HG02588 (cell line): ENCODE results near the gene PLEKHA3.
"Not testable (repeated sequence)": the region's sequence is repeated elsewhere in the genome, so short reads cannot be mapped to it uniquely, and the experiment has no call there.

Source experiments
- ATAC-seq: cut with Tn5 transposase; IDR thresholded peaks from one replicate; pipeline ENCODE4 v1.9.1; 2021; ENCODE audit warnings: mild to moderate bottlenecking, moderate library complexity; ENCODE audit not compliant: unreplicated experiment

The PLEKHA3 gene

GRCh38 chr2:178522950-178523595 lies 42.8 kb downstream of the PLEKHA3 start:
- peak; percentile 93 for ATAC-seq

DNA sequence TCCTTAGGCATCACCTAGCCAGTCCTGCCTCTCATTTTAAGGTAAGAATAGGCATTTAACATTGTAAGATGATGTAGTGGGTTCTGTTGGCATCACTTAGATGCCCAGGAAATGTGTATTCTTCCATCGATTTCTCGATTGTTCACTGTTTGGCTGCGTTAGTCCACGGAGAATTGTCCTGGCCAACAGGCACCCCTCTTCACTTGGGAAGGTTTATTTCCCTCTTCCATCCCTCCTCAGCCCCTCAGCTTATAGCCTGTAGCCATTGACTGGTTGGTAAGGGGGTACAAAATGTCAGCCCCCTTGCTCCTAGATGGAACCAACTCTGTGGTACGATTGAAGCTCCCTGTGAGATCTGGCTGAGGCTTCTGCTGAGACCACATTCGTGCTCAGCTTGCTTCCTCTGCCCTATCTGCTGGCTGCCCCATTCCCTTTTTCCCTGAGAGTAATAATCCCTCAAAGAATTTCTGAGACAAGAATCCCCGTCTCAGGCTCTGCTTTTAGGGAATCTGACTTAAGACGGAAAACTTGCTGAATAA lies 43.4 kb downstream of the PLEKHA3 start:
- ATAC-seq: peak; percentile 5

GRCh38 chr2:178525010-178525409 lies 44.8 kb downstream of the PLEKHA3 start:
- ATAC-seq: not testable (repeated sequence)

GRCh38 chr2:178525460-178525859 lies 45.2 kb downstream of the PLEKHA3 start:
- ATAC-seq: not testable (repeated sequence)

DNA sequence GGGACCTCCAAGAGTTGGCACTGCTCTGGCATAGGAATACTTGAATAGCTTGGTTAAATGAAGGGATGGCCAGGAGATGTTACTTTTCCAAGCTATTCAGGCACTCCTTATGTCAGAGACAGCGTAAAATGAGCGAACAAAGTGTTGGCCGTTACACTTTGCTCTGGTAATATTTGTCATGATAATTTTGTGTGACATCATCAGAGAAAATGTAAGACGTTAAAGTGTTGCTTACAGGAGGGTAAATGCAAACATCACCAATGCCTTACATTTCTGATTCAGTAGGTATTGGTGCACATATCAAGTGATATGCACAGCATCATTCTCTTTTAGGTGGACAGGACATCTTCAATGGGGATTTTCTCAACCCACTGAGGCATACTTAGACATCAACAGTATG lies 46.0 kb downstream of the PLEKHA3 start:
- no peak for ATAC-seq

GRCh38 chr2:178527592-178527991 lies 47.3 kb downstream of the PLEKHA3 start:
- no peak for ATAC-seq

DNA sequence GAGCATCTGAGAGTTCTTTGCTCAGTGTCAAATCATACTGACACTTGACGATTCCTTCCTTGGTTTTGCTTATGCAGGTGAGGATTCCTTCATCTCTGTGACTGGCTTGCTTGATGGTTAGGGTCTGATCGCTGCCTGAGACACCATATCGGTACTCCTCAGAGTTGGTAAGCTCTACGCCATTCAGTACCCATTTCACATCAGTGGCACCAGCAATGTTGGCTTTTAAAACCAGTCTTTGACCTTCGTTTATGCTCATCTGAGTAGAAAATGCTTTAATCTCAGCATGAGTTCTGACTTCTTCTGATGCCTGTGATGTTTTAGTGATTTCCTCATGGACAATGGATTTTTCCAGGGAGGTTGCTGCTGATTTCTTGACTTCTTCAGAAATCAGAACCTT lies 48.4 kb downstream of the PLEKHA3 start:
- ATAC-seq: no peak

- ATAC-seq: no peak
Observed at GRCh38 chr2:178529194-178529593, 48.9 kb downstream of the PLEKHA3 start.

- ATAC-seq: no peak
Observed at GRCh38 chr2:178530131-178530530, 49.9 kb downstream of the PLEKHA3 start.

GRCh38 chr2:178530625-178531142 lies 50.4 kb downstream of the PLEKHA3 start:
- ATAC-seq: peak; percentile 98

- ATAC-seq: no peak
Observed at GRCh38 chr2:178531168-178531567, 50.9 kb downstream of the PLEKHA3 start.

DNA sequence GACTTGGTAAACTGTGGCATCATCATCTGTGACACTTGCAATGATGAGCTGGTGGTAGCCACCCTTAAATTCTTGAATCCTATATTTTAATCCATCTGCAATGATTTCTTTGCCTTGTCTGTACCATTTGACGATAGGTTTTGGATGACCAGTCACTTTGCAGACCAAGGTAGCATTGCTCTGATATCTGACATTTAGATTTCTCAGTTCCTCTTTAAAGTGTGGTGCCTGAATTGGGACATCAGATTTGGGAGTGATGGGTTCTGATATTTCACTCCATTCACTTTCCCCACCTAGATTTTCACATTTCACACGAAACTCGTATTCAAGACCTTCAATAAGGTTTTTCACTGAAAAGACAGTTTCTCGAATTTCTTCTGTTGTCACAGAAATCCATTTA lies 55.8 kb downstream of the PLEKHA3 start:
- no peak for ATAC-seq

GRCh38 chr2:178542161-178542560 lies 61.9 kb downstream of the PLEKHA3 start:
- no peak for ATAC-seq

DNA sequence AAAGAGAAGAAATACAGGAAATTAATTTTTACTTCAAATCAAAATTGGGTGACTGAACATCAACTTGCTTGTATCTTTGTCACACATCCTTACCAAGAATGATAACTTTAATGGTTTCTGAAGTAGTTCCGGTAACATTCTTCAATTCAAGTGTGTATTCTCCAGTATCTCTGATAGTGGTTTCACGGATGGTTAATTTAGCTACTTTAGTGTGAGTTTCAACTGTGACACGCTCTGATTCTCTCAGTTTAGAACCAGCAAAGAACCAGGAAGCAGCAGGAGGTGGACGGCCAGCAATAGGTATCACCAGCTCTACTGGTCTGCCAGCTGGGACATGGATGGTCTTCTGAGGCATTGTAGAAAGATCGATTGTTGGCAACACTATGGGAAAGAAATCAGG lies 62.3 kb downstream of the PLEKHA3 start:
- no peak for ATAC-seq

DNA sequence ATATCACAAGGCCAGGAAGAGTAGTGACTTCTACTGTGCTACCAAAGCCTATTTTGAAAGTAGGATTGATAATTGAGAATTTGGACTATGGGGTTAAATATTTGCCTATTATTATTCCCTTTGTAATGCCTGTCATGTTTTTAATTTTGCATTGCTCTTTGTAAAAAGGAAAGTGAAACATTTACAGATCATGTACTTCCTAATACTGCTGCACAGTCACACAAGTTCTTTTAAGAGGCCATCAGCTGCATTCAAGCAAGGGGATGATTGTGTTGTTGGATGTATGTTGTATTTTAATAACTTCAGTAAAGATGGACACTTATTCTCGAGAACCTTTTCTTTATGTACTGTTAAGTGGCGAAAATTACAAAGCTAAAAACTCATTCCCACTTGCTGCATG lies 70.1 kb downstream of the PLEKHA3 start:
- ATAC-seq: no peak

DNA sequence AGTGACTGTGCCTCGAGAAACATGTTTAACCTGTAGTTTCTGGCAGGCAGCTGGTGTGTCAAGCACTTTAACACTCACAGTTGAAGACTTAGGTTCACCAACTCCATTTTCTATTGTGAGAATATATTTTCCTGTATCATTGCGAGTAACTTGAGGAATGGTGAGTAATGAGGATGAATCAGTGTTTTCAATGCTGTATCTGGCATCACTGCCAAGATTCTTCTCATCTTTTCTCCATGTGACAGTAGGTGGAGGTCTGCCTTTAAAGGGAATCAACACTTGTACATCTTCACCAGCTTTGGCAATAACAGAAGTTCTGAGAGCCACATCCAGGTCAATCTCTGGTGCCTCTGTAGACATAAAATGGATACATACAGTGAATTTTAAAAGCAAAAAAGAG lies 72.8 kb downstream of the PLEKHA3 start:
- no peak for ATAC-seq
